Transverse colon (tissue), 4 donors: ENCODE measurements around the gene PROK1. TPM values are rescaled to one million over a fixed set of nuclear protein-coding genes. Genes with fewer than 3 reads are reported as not detected.

Experiments used
- DNase-seq: peaks from one replicate; pipeline ENCODE4 v3.0.0-alpha.2; 2019
- H3K27ac ChIP-seq, 4 donors: fragments of 200-600 bp; sonication (generic); 2 replicates each; pipeline ENCODE4 v1.5.1; 2016 to 2018; ENCODE audit warnings: inconsistent platforms in 4 of 4
- H3K27me3 ChIP-seq: fragments of 200-600 bp; sonication (generic); 2 replicates; pipeline ENCODE4 v1.5.1; 2017; ENCODE audit warnings: inconsistent platforms
- H3K36me3 ChIP-seq, 4 donors: fragments of 200-600 bp; sonication (generic); 2 replicates each; pipeline ENCODE4 v1.5.1; 2017 to 2019; ENCODE audit warnings: inconsistent platforms in 4 of 4
- H3K4me1 ChIP-seq, 4 donors: fragments of 200-600 bp; sonication (generic); 2 replicates each; pipeline ENCODE4 v1.5.1; 2017 to 2020; ENCODE audit warnings: inconsistent platforms in 4 of 4
- H3K4me3 ChIP-seq, 4 donors: fragments of 200-600 bp; sonication (generic); 1 replicate in 1 of 4; 2 replicates in 3 of 4; pipeline versions ENCODE4 v1.5.1 to v1.6.1; 2017 to 2019; ENCODE audit warnings: inconsistent platforms in 4 of 4
- H3K9me3 ChIP-seq, 2 donors: fragments of 200-600 bp; sonication (generic); 2 replicates each; pipeline ENCODE4 v1.5.1; 2017 to 2019; ENCODE audit warnings: inconsistent platforms in 2 of 2
- CTCF ChIP-seq, 5 experiments: fragments of 200-600 bp in 3 of 5; fragments of 450-650 bp in 2 of 5; sonication (generic) in 3 of 5; IDR thresholded peaks; 1 replicate in 2 of 5; 2 replicates in 3 of 5; pipeline ENCODE4 v1.5.1; 2016 to 2017; ENCODE audit warnings: antibody characterized with exemption in 5 of 5, inconsistent platforms in 3 of 5, mild to moderate bottlenecking in 2 of 5, moderate library complexity in 1 of 5
- EP300 ChIP-seq: sonication (generic); formaldehyde crosslinking; IDR thresholded peaks from one replicate; pipeline ENCODE4 v1.6.1; 2017; ENCODE audit warnings: antibody characterized with exemption, low read depth
- POLR2A ChIP-seq: fragments of 450-650 bp; IDR thresholded peaks from one replicate; pipeline ENCODE4 v1.6.1; 2016; ENCODE audit warnings: antibody characterized with exemption, mild to moderate bottlenecking, moderate library complexity
- POLR2AphosphoS5 ChIP-seq, 3 donors: sonication (generic); formaldehyde crosslinking; IDR thresholded peaks; one replicate each; pipeline ENCODE4 v1.6.1; 2016; ENCODE audit warnings: antibody characterized with exemption in 3 of 3
- WGBS, 2 donors: methylation state at CpG; one replicate each; pipeline ENCODE4 v1.1.5; 2018; ENCODE audit warnings: low coverage in 1 of 2; 5-methylcytosine and 5-hydroxymethylcytosine counted together
- in situ Hi-C, 4 donors: fragments of 200-750 bp; cut with MboI; loops; one replicate each; pipeline versions ENCODE4 v1.15.0 to v1.15.1; 2017; ENCODE audit warnings: low sequenced_read_pairs in 3 of 4, low pct_ligation_motif_present in 1 of 4, low pct_unique_long_range_greater_than_20kb in 1 of 4
- intact Hi-C: fragments of 100-400 bp; cut with DNase I; formaldehyde crosslinking; loops from one replicate; pipeline ENCODE4 v1.15.1; 2023; ENCODE audit warnings: low total_unique reads
- total RNA-seq, 4 donors: library from RNA; depleted of rRNA; stranded (reverse); fragments of >200 nt; gene quantifications; one replicate each; pipeline ENCODE4 v1.1.0, GENCODE V29; 2016

PROK1 gene
- total RNA-seq, 4 donors from 2014 or later, result not detected

GRCh38 chr1:110485725-110486124, 34.8 kb downstream of the PROK1 start:
- Histone ChIP-seq H3K4me3 (no peak overlapping the region), H3K27me3 (peaks cover 10% of the 10 kb centered on the region), H3K27ac (no peak overlapping the region), H3K9me3 (no peaks in the 10 kb centered on the region), H3K4me1 (no peaks in the 10 kb centered on the region), H3K36me3 (no peaks in the 10 kb centered on the region)
- no peak for DNase-seq
- WGBS, 2 donors, result 77% methylated on average over 2 of the region's 2 CpGs; no CpG with 5 or more reads in 1 of the 2 donors
- in situ Hi-C loops, result no loop called here
- no peak for TF ChIP-seq POLR2A
- TF ChIP-seq CTCF (IDR thresholded peaks at IDR 0.05), result no peak
- TF ChIP-seq POLR2AphosphoS5 (IDR thresholded peaks at IDR 0.05), result no peak
- no peak for TF ChIP-seq EP300
- intact Hi-C loops, result no loop called here

- WGBS, 2 donors, result 28 to 34% methylated on average over 2 to 8 of the region's 8 CpGs
- no peaks in the 10 kb centered on the region for H3K36me3 ChIP-seq
- H3K4me3 ChIP-seq, result no peak overlapping the region
- no peak for DNase-seq
- in situ Hi-C loops, result no loop called here
- H3K27me3 ChIP-seq, result peaks cover 10% of the 10 kb centered on the region
- intact Hi-C loops, result no loop called here
- no peak overlapping the region for H3K27ac ChIP-seq
- H3K4me1 ChIP-seq, result no peaks in the 10 kb centered on the region
- no peak for TF ChIP-seq CTCF (IDR thresholded peaks at IDR 0.05)
- TF ChIP-seq POLR2A, result no peak
- TF ChIP-seq EP300, result no peak
- TF ChIP-seq POLR2AphosphoS5 (IDR thresholded peaks at IDR 0.05), result no peak
- H3K9me3 ChIP-seq, result no peaks in the 10 kb centered on the region
Observed at GRCh38 chr1:110487726-110488125, 36.8 kb downstream of the PROK1 start.

GRCh38 chr1:110488161-110488560, 37.2 kb downstream of the PROK1 start:
- Histone ChIP-seq H3K27me3 (peaks cover 8% of the 10 kb centered on the region), H3K4me1 (no peaks in the 10 kb centered on the region), H3K27ac (no peak overlapping the region), H3K36me3 (no peaks in the 10 kb centered on the region), H3K4me3 (no peak overlapping the region), H3K9me3 (no peaks in the 10 kb centered on the region)
- in situ Hi-C loops (no loop called here), intact Hi-C loops (no loop called here)
- 77 to 100% methylated on average over 1 to 12 of the region's 12 CpGs for WGBS, 2 donors
- no peak for TF ChIP-seq POLR2AphosphoS5 (IDR thresholded peaks at IDR 0.05)
- TF ChIP-seq CTCF (IDR thresholded peaks at IDR 0.05), result no peak
- no peak for TF ChIP-seq EP300
- TF ChIP-seq POLR2A, result no peak
- no peak for DNase-seq

- TF ChIP-seq POLR2A (no peak), POLR2AphosphoS5 (IDR thresholded peaks at IDR 0.05) (no peak), EP300 (no peak), CTCF (IDR thresholded peaks at IDR 0.05) (no peak)
- WGBS, 2 donors, result 61% methylated on average over 3 of the region's 3 CpGs; no CpG with 5 or more reads in 1 of the 2 donors
- H3K4me3 ChIP-seq, result no peak overlapping the region
- intact Hi-C loops (no loop called here), in situ Hi-C loops (no loop called here)
- no peak overlapping the region for H3K27ac ChIP-seq
- H3K4me1 ChIP-seq, result no peaks in the 10 kb centered on the region
- H3K27me3 ChIP-seq, result peaks cover under 1% of the 10 kb centered on the region
- H3K36me3 ChIP-seq, result no peaks in the 10 kb centered on the region
- DNase-seq, result no peak
- H3K9me3 ChIP-seq, result no peaks in the 10 kb centered on the region
Observed at GRCh38 chr1:110488867-110489266, 37.9 kb downstream of the PROK1 start.
